ENCODE data around the gene AP2M1.
A peak's percentile ranks its signal among the peaks of the same experiment; 100 is the strongest.

AP2M1 gene

DNA sequence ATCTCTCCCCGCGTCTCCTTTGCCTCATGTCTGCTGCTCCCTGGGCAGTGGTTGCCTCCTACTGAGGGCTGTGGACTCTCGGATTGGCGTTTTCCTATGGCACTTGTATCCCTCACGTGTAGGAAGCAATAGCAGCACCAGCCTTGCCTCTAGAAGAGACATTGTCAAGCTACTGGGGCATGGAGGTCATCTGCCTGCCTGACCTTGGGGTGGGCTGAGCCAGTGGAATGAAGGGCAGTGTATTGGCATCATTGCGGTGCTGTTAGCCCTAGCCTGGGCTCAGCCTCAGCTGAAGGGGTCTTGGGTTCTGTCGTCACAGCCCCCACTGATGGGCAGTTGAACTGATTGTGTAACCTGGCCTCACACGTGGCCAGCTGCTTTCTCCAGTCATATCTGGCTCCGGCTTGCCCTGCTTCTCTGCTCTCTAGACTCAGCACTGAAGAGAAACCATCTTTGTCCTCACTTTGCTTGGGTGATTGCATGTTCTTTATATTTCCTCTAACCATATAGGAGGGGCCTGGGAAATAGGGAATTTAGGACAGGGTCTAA, 19.4 kb downstream of the AP2M1 start:
- no peak overlapping the region for H3K4me3 ChIP-seq (ENCODE audit: low read depth, low read length)
- TF ChIP-seq, protein P1, sequence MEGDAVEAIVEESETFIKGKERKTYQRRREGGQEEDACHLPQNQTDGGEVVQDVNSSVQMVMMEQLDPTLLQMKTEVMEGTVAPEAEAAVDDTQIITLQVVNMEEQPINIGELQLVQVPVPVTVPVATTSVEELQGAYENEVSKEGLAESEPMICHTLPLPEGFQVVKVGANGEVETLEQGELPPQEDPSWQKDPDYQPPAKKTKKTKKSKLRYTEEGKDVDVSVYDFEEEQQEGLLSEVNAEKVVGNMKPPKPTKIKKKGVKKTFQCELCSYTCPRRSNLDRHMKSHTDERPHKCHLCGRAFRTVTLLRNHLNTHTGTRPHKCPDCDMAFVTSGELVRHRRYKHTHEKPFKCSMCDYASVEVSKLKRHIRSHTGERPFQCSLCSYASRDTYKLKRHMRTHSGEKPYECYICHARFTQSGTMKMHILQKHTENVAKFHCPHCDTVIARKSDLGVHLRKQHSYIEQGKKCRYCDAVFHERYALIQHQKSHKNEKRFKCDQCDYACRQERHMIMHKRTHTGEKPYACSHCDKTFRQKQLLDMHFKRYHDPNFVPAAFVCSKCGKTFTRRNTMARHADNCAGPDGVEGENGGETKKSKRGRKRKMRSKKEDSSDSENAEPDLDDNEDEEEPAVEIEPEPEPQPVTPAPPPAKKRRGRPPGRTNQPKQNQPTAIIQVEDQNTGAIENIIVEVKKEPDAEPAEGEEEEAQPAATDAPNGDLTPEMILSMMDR (conservative IDR thresholded peaks at IDR 0.05; ENCODE audit: low read depth, low read length): no peak
- no peak for DNase-seq (ENCODE audit: low read depth)

DNA sequence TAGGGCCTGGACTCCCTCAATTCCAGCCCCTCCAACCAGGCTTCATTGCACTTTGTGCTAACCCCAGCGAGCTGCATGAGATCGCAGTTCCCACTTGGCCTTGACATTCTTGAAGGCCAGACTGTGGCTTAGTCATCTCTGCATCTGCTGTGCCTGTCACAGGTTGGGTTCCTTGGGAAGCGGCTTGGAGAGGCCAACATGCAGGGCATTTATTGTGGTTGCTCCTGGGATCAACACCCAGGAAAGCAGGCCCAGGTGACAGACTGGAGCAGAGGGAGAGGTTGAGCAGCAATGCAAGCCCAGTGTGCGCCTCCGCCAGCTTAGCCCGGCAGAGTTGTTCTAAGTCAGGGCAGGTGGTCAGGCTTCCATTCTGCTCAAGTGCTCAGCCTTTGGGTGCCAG, 21.9 kb downstream of the AP2M1 start:
- no peak overlapping the region for H3K4me3 ChIP-seq (ENCODE audit: low read depth, low read length)
- DNase-seq (ENCODE audit: low read depth): no peak
- TF ChIP-seq, protein P1 (conservative IDR thresholded peaks at IDR 0.05; ENCODE audit: low read depth, low read length): no peak

DNA sequence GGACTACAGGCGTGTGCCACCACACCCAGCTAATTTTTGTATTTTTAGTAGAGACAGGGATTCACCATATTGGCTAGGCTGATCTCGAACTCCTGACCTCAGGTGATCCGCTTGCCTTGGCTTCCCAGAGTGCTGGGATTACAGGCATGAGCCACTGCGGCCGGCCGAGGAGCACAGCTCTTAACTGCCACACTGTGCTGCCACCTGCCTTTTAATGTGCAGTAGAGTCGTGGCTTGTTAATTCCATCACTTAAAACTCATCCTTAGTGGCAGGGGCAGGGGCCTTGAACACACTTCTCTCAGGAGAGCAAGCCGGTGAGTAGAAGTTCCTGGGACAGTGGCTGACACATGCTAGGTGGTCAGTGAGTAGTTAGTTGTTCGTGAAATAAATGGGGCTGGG, 23.9 kb downstream of the AP2M1 start:
- TF ChIP-seq, protein P1 (conservative IDR thresholded peaks at IDR 0.05; ENCODE audit: low read depth, low read length): no peak
- DNase-seq (ENCODE audit: low read depth): no peak
- H3K4me3 ChIP-seq (ENCODE audit: low read depth, low read length): no peak overlapping the region

DNA sequence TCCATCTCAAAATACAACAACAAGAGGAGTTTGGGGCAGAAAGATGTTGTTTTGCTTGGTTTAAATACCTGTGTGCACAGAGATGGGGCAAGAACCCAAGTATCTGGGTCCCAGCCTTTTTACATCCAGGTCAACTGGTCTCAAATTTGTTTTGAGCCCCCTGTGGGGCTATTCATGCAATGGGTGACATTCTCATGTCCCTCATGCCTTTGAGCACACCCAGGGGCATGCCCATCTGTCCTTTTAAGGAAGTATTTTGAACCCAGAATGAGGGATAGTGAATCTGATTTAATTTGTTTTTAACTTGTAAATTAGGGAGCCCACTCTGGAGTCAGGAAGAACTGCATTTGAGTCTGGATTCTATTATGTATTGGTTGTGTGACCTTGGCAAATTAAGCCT, 26.2 kb downstream of the AP2M1 start:
- H3K4me3 ChIP-seq (ENCODE audit: low read depth, low read length): no peak overlapping the region
- no peak for DNase-seq (ENCODE audit: low read depth)
- TF ChIP-seq, protein P1 (conservative IDR thresholded peaks at IDR 0.05; ENCODE audit: low read depth, low read length): no peak

DNA sequence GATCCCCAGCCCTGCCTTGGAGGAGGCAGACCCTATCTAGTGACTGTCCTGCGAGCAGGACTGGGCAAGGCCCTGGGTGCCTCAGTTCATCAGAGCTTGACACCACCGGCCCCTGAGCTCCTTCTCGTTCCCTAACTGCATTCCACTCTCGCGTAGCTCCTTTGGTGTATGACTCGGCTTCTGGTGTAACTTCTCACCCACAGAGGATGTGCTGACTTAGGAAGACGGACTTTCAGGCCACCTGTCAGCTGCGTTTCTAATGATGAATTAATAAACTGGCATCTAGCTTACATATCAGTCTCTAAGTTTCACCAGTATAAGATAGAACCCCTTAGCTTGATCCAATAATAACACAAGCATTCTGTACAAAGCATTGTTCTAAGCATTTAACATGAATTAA, 28.9 kb downstream of the AP2M1 start:
- TF ChIP-seq, protein P1 (conservative IDR thresholded peaks at IDR 0.05; ENCODE audit: low read depth, low read length): no peak
- no peak for DNase-seq (ENCODE audit: low read depth)
- H3K4me3 ChIP-seq (ENCODE audit: low read depth, low read length): no peak overlapping the region

DNA sequence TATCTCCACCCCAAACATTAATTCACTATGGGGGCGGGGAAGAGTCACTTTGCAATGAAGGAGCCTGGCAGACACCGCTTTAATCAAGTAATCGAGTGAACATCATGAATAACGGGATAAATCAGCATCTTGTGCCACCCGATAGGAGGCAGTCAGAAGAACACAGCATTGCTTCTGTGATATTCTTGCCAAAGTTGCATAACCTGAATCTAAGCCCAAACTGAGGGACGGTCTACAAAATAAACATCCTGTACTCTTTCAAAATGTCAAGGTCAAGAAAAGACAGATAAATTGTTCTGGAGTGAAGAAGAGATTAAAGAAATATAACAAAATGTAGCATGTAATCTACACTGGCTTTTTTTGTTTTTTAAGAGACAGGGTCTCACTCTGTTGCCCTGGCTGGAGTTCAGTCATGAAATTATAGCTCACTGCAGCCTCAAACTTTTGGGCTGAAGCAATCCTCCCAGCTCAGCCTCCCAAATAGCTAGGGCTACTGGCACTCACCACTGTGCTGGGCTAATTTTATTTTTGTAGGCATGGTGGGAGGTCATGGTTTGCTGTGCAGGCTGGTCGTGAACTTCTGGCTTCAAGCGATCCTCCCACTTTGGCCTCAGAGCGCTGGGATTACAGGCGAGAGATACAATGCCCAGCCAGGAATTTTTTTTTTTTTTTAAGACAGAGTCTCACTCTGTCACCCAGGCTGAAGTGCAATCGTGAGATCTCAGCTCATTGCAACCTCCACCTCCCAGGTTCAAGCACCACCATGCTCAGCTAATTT, 34.7 kb downstream of the AP2M1 start:
- H3K4me3 ChIP-seq (ENCODE audit: low read depth, low read length): no peak overlapping the region
- TF ChIP-seq, protein P1 (conservative IDR thresholded peaks at IDR 0.05; ENCODE audit: low read depth, low read length): no peak
- peak; percentile 35 for DNase-seq (ENCODE audit: low read depth)

DNA sequence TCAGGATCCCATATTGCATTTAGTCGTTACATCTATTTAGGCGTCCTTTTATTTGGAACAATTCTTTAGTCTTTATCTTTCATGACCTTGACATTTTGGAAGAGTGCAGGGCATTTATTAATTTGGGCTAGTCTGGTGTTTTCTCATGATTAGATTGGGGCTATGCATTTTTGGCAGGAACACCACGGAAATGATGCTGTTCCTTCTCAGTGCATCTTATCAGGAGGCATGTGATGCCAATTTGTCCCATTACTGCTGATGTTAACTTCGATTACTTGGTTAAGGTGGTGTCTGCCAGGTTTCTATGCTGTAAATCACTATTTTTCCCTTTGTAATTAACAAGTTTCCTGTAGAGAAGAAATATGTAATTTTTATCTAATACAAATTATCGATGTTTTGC, 36.6 kb downstream of the AP2M1 start:
- TF ChIP-seq, protein P1 (conservative IDR thresholded peaks at IDR 0.05; ENCODE audit: low read depth, low read length): no peak
- H3K4me3 ChIP-seq (ENCODE audit: low read depth, low read length): no peak overlapping the region
- DNase-seq (ENCODE audit: low read depth): no peak
